Thymus (tissue), 11 donors: ENCODE data around the gene YBX2. TPM values are rescaled to one million over a fixed set of nuclear protein-coding genes. Genes with fewer than 3 reads are reported as not detected.

ENCODE experiments used
- DNase-seq, 9 donors: peaks; one replicate each; pipeline ENCODE4 v3.0.0-alpha.2; 2013; ENCODE audit warnings: low spot score in 9 of 9, low read depth in 6 of 9, missing footprints in 1 of 9
- H3K27ac ChIP-seq, 2 donors: one replicate each; pipeline ENCODE4 v1.5.1; 2013; ENCODE audit warnings: control low read depth in 1 of 2, low read depth in 1 of 2, low read length in 1 of 2, mild to moderate bottlenecking in 1 of 2, moderate library complexity in 1 of 2
- H3K27me3 ChIP-seq, 2 donors: one replicate each; pipeline ENCODE4 v1.5.1; 2013; ENCODE audit warnings: low read length in 1 of 2; ENCODE audit not compliant: control insufficient read depth in 2 of 2, insufficient read depth in 1 of 2
- H3K36me3 ChIP-seq, 2 donors: one replicate each; pipeline ENCODE4 v1.5.1; 2013; ENCODE audit warnings: low read length in 1 of 2, mild to moderate bottlenecking in 1 of 2, moderate library complexity in 1 of 2; ENCODE audit not compliant: control insufficient read depth in 2 of 2, insufficient read depth in 2 of 2
- H3K4me1 ChIP-seq, 2 donors: one replicate each; pipeline ENCODE4 v1.5.1; 2013; ENCODE audit warnings: low read length in 2 of 2; ENCODE audit not compliant: control insufficient read depth in 2 of 2, insufficient read depth in 2 of 2
- H3K4me3 ChIP-seq, 2 donors: one replicate each; pipeline ENCODE4 v1.5.1; 2013; ENCODE audit warnings: low read length in 2 of 2, control low read depth in 1 of 2, mild to moderate bottlenecking in 1 of 2
- H3K9me3 ChIP-seq, 2 donors: one replicate each; pipeline ENCODE4 v1.5.1; 2013; ENCODE audit warnings: low read length in 1 of 2, mild to moderate bottlenecking in 1 of 2; ENCODE audit not compliant: control insufficient read depth in 2 of 2, insufficient read depth in 1 of 2
- WGBS: extraction: QIAGEN DNeasy Blood & Tissue Kit; methylation state at CpG from one replicate; pipeline ENCODE4 v1.1.7; 2013; 5-methylcytosine and 5-hydroxymethylcytosine counted together
- polyA plus RNA-seq: library from polyadenylated mRNA; stranded (reverse); fragments of 200-250 nt; gene quantifications from one replicate; pipeline ENCODE4 v1.2.3, GENCODE V29; 2013
- total RNA-seq: library from RNA; stranded (reverse); fragments of 120-200 nt; gene quantifications from one replicate; pipeline ENCODE4 v1.2.4, GENCODE V29; 2013
- donor health status: healthy.

The YBX2 gene
- total and polyA plus RNA-seq, 2 donors = 0.48 to 0.66 TPM

GRCh38 chr17:7308625-7309433, 14.4 kb upstream of the YBX2 start:
- H3K9me3 ChIP-seq = no peaks in the 10 kb centered on the region
- peaks cover 16 to 29% of the 10 kb centered on the region in 2 donors for H3K4me1 ChIP-seq
- no peaks in the 10 kb centered on the region for H3K27me3 ChIP-seq
- WGBS = under 1% methylated on average over 14 of the region's 14 CpGs
- DNase-seq = peak in 6 of 9 donors; percentile 57 to 91 (median 76)
- peaks cover 34 to 46% of the 10 kb centered on the region in 2 donors for H3K36me3 ChIP-seq
- peak overlapping the region; percentile 90 to 98 for H3K4me3 ChIP-seq
- H3K27ac ChIP-seq = peak overlapping the region; percentile 96 to 99

GRCh38 chr17:7307686-7308624, 13.5 kb upstream of the YBX2 start:
- H3K36me3 ChIP-seq = peaks cover 27 to 37% of the 10 kb centered on the region in 2 donors

GRCh38 chr17:7306911-7307685, 12.7 kb upstream of the YBX2 start, which contains the start of gene EIF5A:
Gene EIF5A, plus strand, starts transcription at chr17:7307628. Its CDS starts 2,008 bp downstream, at chr17:7309636.
- peaks cover 17 to 27% of the 10 kb centered on the region in 2 donors for H3K4me1 ChIP-seq
- H3K4me3 ChIP-seq = peak within 1 kb of the TSS; percentile 90 to 98
- peak within 1 kb of the TSS; percentile 98 to 99 for H3K27ac ChIP-seq
- peaks cover 20 to 28% of the 10 kb centered on the region in 2 donors for H3K36me3 ChIP-seq
- DNase-seq = peak; percentile 99 to 100 (median 100)
- under 1% methylated on average over 64 of the region's 64 CpGs for WGBS
- H3K9me3 ChIP-seq = no peaks in the 10 kb centered on the region
- no peaks in the 10 kb centered on the region for H3K27me3 ChIP-seq

More at GRCh38 chr17:7307686-7308624, 13.5 kb upstream of the YBX2 start:
- under 1% methylated on average over 103 of the region's 104 CpGs for WGBS
- peak in 1 of 9 donors; percentile 47 for DNase-seq
- Histone ChIP-seq H3K4me3 (peak overlapping the region; percentile 90 to 98), H3K27ac (peak overlapping the region; percentile 98 to 99), H3K4me1 (peaks cover 16 to 27% of the 10 kb centered on the region in 2 donors), H3K9me3 (no peaks in the 10 kb centered on the region), H3K27me3 (no peaks in the 10 kb centered on the region)

- Histone ChIP-seq H3K4me1 (peaks cover 11 to 13% of the 10 kb centered on the region in 2 donors), H3K9me3 (no peaks in the 10 kb centered on the region), H3K36me3 (peaks cover 0 to under 1% of the 10 kb centered on the region in 2 donors), H3K27me3 (no peaks in the 10 kb centered on the region), H3K4me3 (no peak overlapping the region), H3K27ac (no peak overlapping the region)
- WGBS = 98% methylated on average over 7 of the region's 7 CpGs
- DNase-seq = no peak
These were observed 9.7 kb upstream of the YBX2 start for GRCh38 chr17:7304179-7304578.

GRCh38 chr17:7296189-7296861, 1.9 kb upstream of the YBX2 start:
- Histone ChIP-seq H3K9me3 (no peaks in the 10 kb centered on the region), H3K36me3 (no peaks in the 10 kb centered on the region), H3K27ac (no peak overlapping the region), H3K27me3 (peaks cover 26 to 63% of the 10 kb centered on the region in 2 donors), H3K4me3 (peak overlapping the region in 1 of 2 donors; percentile 5), H3K4me1 (peaks cover 24 to 38% of the 10 kb centered on the region in 2 donors)
- DNase-seq = peak in 3 of 9 donors; percentile 56 to 71 (median 63)
- WGBS = 6% methylated on average over 51 of the region's 51 CpGs

GRCh38 chr17:7295230-7296180, 1.1 kb upstream of the YBX2 start:
- Histone ChIP-seq H3K4me3 (peak overlapping the region in 1 of 2 donors; percentile 38), H3K27ac (no peak overlapping the region), H3K9me3 (no peaks in the 10 kb centered on the region), H3K27me3 (peaks cover 29 to 71% of the 10 kb centered on the region in 2 donors), H3K4me1 (peaks cover 24 to 38% of the 10 kb centered on the region in 2 donors), H3K36me3 (no peaks in the 10 kb centered on the region)
- 52% methylated on average over 42 of the region's 42 CpGs for WGBS
- DNase-seq = no peak

GRCh38 chr17:7293816-7294613, 424 bp downstream of the YBX2 start:
- 5% methylated on average over 75 of the region's 75 CpGs for WGBS
- Histone ChIP-seq H3K36me3 (no peaks in the 10 kb centered on the region), H3K4me1 (peaks cover 24 to 38% of the 10 kb centered on the region in 2 donors), H3K27ac (no peak overlapping the region), H3K4me3 (peak overlapping the region in 1 of 2 donors; percentile 38), H3K9me3 (no peaks in the 10 kb centered on the region), H3K27me3 (peaks cover 29 to 86% of the 10 kb centered on the region in 2 donors)
- no peak for DNase-seq
